Suprapubic skin (tissue), 4 donors: Measurements from ENCODE around the gene CAPRIN1. TPM values are rescaled to one million over a fixed set of nuclear protein-coding genes. Genes with fewer than 3 reads are reported as not detected.
A peak's percentile ranks its signal among the peaks of the same experiment; 100 is the strongest.

ENCODE experiments used
- DNase-seq, 2 donors: peaks; one replicate each; pipeline ENCODE4 v3.0.0-alpha.2; 2019; ENCODE audit warnings: low spot score in 2 of 2
- H3K27ac ChIP-seq: fragments of 200-600 bp; sonication (generic); one replicate; pipeline ENCODE4 v1.5.1; 2019
- H3K27me3 ChIP-seq: fragments of 200-600 bp; sonication (generic); one replicate; pipeline ENCODE4 v1.5.1; 2019
- H3K36me3 ChIP-seq: fragments of 200-600 bp; sonication (generic); one replicate; pipeline ENCODE4 v1.5.1; 2019
- H3K4me1 ChIP-seq: fragments of 200-600 bp; sonication (generic); one replicate; pipeline ENCODE4 v1.5.1; 2019
- H3K4me3 ChIP-seq: fragments of 200-600 bp; sonication (generic); one replicate; pipeline ENCODE4 v1.5.1; 2019; ENCODE audit warnings: mild to moderate bottlenecking
- H3K9me3 ChIP-seq: fragments of 200-600 bp; sonication (generic); one replicate; pipeline ENCODE4 v1.5.1; 2019
- EP300 ChIP-seq: sonication (generic); formaldehyde crosslinking; IDR thresholded peaks from one replicate; pipeline ENCODE4 v1.6.1; 2017; ENCODE audit warnings: antibody characterized with exemption
- POLR2A ChIP-seq, 2 donors: fragments of 450-650 bp; IDR thresholded peaks; one replicate each; pipeline ENCODE4 v1.6.1; 2017; ENCODE audit warnings: antibody characterized with exemption in 2 of 2, mild to moderate bottlenecking in 2 of 2, moderate library complexity in 2 of 2
- POLR2AphosphoS5 ChIP-seq, 3 donors: sonication (generic); formaldehyde crosslinking; IDR thresholded peaks; one replicate each; pipeline ENCODE4 v1.6.1; 2017; ENCODE audit warnings: antibody characterized with exemption in 3 of 3
- WGBS: methylation state at CpG from one replicate; pipeline ENCODE4 v1.1.5; 2018; 5-methylcytosine and 5-hydroxymethylcytosine counted together
- total RNA-seq, 4 donors: library from RNA; depleted of rRNA; stranded (reverse); fragments of >200 nt; gene quantifications; one replicate each; pipeline ENCODE4 v1.1.0, GENCODE V29; 2016
- TF ChIP-seq, protein P1 (sequence below), 2 donors: fragments of 200-600 bp in 1 of 2; fragments of 450-650 bp in 1 of 2; sonication (generic) in 1 of 2; IDR thresholded peaks; one replicate each; pipeline ENCODE4 v1.5.1; 2016 to 2019; ENCODE audit warnings: antibody characterized with exemption in 2 of 2, mild to moderate bottlenecking in 1 of 2, moderate library complexity in 1 of 2

Gene CAPRIN1
- total RNA-seq, 4 donors from 2014 or later, result 109 to 137 (median 117) TPM

DNA sequence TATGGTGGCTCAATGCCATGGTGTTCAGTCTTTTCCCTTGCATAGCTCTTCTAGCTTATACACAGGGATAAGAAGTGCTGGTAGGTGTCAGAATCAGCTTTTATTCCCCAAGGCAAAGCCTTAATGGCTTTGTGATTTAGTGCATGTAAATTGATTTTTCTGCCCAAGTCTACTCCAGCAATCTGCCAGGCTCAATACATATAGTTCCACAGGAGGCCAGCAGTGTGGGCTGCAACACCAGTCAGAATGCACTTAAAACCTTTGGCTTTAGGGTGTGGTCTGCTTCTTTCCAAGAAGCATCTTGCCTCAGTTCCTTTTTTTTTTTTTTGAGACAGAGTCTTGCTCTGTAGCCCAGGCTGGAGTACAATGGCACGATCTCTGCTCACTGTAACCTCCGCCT lies 14.5 kb upstream of the CAPRIN1 start:
- H3K27me3 ChIP-seq, result no peaks in the 10 kb centered on the region
- H3K9me3 ChIP-seq, result no peaks in the 10 kb centered on the region
- DNase-seq, result no peak
- H3K4me3 ChIP-seq, result no peak overlapping the region
- TF ChIP-seq POLR2A (IDR thresholded peaks at IDR 0.05), result no peak
- TF ChIP-seq POLR2AphosphoS5 (IDR thresholded peaks at IDR 0.05), result no peak
- TF ChIP-seq, protein P1, sequence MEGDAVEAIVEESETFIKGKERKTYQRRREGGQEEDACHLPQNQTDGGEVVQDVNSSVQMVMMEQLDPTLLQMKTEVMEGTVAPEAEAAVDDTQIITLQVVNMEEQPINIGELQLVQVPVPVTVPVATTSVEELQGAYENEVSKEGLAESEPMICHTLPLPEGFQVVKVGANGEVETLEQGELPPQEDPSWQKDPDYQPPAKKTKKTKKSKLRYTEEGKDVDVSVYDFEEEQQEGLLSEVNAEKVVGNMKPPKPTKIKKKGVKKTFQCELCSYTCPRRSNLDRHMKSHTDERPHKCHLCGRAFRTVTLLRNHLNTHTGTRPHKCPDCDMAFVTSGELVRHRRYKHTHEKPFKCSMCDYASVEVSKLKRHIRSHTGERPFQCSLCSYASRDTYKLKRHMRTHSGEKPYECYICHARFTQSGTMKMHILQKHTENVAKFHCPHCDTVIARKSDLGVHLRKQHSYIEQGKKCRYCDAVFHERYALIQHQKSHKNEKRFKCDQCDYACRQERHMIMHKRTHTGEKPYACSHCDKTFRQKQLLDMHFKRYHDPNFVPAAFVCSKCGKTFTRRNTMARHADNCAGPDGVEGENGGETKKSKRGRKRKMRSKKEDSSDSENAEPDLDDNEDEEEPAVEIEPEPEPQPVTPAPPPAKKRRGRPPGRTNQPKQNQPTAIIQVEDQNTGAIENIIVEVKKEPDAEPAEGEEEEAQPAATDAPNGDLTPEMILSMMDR (IDR thresholded peaks at IDR 0.05), result no peak
- TF ChIP-seq EP300, result no peak
- 97% methylated on average over 2 of the region's 2 CpGs for WGBS
- H3K36me3 ChIP-seq, result no peaks in the 10 kb centered on the region
- no peaks in the 10 kb centered on the region for H3K4me1 ChIP-seq
- no peak overlapping the region for H3K27ac ChIP-seq

DNA sequence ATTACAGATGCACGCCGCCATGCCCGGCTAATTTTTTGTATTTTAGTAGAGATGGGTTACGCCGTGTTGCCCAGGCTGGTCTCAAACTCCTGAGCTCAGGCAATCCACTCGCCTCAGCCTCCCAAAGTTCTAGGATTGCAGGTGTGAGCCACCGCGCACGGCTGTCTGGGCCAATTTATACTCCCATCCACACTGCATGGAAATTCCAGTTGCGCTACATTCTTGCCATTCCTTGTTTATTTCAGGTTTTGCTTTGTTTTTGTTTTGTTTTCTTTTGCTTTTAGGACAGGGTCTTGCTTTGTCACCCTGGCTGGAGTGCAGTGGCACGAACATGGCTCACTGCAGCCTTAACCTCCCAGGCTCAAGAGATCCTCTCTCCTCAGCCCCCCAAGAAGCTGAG lies 11.0 kb upstream of the CAPRIN1 start:
- no peaks in the 10 kb centered on the region for H3K9me3 ChIP-seq
- no peaks in the 10 kb centered on the region for H3K27me3 ChIP-seq
- TF ChIP-seq POLR2A (IDR thresholded peaks at IDR 0.05) (no peak), EP300 (no peak), POLR2AphosphoS5 (IDR thresholded peaks at IDR 0.05) (no peak)
- TF ChIP-seq, protein P1 (IDR thresholded peaks at IDR 0.05), result no peak
- H3K27ac ChIP-seq, result no peak overlapping the region
- 92% methylated on average over 11 of the region's 11 CpGs for WGBS
- no peaks in the 10 kb centered on the region for H3K36me3 ChIP-seq
- H3K4me3 ChIP-seq, result no peak overlapping the region
- peaks cover 9% of the 10 kb centered on the region for H3K4me1 ChIP-seq
- no peak for DNase-seq

DNA sequence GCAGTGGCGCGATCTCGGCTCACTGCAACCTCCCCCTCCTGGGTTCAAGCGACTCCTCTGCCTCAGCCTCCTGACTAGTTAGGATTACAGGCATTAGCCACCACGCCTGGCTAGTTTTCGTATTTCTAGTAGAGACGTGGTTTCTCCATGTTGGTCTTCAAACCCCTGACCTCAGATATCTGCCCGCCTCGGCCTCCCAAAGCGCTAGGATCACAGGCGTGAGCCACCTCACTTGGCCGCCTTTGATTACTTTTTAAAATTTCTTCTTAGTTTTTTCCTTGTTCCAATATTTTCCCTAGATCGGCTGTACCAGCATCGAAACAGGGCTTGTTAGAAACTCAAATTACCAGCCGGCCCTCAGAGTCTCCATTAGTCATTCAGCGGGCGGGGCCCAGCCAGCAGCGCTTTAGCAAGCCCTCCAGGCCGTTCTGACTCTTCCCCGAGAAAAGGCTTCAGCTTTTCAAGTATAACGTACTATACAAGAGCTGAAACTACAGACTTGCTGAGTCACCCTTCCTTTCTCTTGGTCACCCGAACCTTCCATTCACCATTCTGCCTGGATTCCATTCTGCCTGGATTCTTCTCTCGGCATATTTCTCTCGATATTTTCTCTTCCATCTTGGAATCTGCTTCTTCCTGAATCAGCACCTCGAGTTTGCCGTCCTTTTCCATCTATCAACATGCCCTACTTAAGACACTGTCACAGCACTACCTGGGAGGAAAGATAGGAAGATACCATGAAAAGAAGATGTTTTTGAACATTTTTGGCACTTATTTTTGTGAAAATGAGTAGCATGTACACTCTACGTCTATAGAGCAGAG lies 6.7 kb upstream of the CAPRIN1 start:
- Histone ChIP-seq H3K4me1 (peaks cover 9% of the 10 kb centered on the region), H3K9me3 (no peaks in the 10 kb centered on the region), H3K27me3 (no peaks in the 10 kb centered on the region), H3K4me3 (peak overlapping the region; percentile 18), H3K27ac (peak overlapping the region; percentile 47), H3K36me3 (no peaks in the 10 kb centered on the region)
- no peak for TF ChIP-seq POLR2AphosphoS5 (IDR thresholded peaks at IDR 0.05)
- TF ChIP-seq, protein P1 (IDR thresholded peaks at IDR 0.05), result no peak
- DNase-seq, result no peak
- 61% methylated on average over 27 of the region's 27 CpGs for WGBS

DNA sequence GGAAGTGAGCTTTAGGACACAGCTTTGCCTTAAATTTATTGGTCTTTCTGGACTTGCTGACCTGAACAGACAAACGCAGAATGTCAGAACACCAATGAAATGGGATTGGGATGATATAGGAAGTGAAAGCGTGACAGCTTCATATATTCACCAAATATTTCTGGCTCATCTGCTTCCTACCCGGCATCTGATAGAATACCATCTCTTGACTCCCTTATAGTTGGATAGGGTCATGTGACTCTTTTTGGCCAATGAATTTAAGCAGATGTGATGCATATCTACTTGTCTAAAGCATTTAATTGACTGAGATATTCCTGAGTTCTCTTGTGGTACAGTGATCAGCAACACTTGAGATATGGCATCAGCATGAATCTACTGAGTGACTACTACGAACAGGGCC lies 2.5 kb upstream of the CAPRIN1 start:
- H3K27ac ChIP-seq, result no peak overlapping the region
- H3K36me3 ChIP-seq, result no peaks in the 10 kb centered on the region
- H3K27me3 ChIP-seq, result no peaks in the 10 kb centered on the region
- TF ChIP-seq POLR2AphosphoS5 (IDR thresholded peaks at IDR 0.05), result no peak
- TF ChIP-seq, protein P1 (IDR thresholded peaks at IDR 0.05), result no peak
- no peak for TF ChIP-seq POLR2A (IDR thresholded peaks at IDR 0.05)
- TF ChIP-seq EP300, result no peak
- H3K9me3 ChIP-seq, result no peaks in the 10 kb centered on the region
- WGBS, result 88% methylated on average over 4 of the region's 4 CpGs
- H3K4me1 ChIP-seq, result peaks cover 26% of the 10 kb centered on the region
- no peak for DNase-seq
- no peak overlapping the region for H3K4me3 ChIP-seq

DNA sequence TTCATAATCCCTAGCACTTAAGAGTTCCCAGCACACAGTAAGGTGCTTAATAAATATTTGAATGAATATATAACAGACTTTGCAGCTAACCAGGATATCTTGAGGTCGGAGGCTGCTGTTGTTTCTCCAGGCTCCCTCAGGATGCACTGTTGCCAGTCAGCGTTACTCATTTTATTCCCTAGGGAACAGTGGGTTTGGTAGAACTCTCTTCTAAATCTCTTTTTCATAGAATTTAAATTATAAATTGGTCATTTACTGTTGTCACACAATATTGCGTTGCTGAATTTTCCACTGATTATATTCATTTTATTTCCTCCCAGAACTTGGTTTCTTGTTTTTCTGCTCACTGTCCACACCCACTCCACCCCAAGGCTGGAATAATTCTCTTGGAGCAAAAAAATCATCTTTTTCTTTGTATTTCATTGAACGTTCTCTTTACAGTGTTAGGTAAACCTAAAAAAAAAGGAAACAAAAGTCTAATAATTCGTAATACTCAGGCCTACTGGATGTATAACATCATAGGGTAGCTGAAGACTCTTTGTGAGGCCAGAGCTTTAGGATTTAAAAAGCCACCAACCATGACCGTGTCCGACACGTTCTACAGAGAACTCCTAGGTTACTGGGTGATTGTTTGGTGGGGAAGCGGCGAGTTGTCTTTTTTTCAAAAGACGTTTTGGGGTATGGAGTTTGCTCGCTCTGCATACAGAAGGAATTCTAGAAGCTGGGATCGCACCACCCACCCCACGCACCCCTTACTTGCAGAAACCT lies 766 bp upstream of the CAPRIN1 start:
- TF ChIP-seq EP300 (no peak), POLR2A (IDR thresholded peaks at IDR 0.05) (no peak), POLR2AphosphoS5 (IDR thresholded peaks at IDR 0.05) (no peak)
- TF ChIP-seq, protein P1 (IDR thresholded peaks at IDR 0.05), result no peak
- no peak for DNase-seq
- 9% methylated on average over 14 of the region's 14 CpGs for WGBS

More for the DNA sequence above, 766 bp upstream of the CAPRIN1 start:
- peak overlapping the region; percentile 98 for H3K27ac ChIP-seq
- H3K9me3 ChIP-seq, result no peaks in the 10 kb centered on the region
- H3K4me3 ChIP-seq, result peak overlapping the region; percentile 76
- H3K27me3 ChIP-seq, result no peaks in the 10 kb centered on the region
- H3K36me3 ChIP-seq, result no peaks in the 10 kb centered on the region
- H3K4me1 ChIP-seq, result peaks cover 34% of the 10 kb centered on the region
